ENCODE measurements around the gene C1orf21.

Gene C1orf21

DNA sequence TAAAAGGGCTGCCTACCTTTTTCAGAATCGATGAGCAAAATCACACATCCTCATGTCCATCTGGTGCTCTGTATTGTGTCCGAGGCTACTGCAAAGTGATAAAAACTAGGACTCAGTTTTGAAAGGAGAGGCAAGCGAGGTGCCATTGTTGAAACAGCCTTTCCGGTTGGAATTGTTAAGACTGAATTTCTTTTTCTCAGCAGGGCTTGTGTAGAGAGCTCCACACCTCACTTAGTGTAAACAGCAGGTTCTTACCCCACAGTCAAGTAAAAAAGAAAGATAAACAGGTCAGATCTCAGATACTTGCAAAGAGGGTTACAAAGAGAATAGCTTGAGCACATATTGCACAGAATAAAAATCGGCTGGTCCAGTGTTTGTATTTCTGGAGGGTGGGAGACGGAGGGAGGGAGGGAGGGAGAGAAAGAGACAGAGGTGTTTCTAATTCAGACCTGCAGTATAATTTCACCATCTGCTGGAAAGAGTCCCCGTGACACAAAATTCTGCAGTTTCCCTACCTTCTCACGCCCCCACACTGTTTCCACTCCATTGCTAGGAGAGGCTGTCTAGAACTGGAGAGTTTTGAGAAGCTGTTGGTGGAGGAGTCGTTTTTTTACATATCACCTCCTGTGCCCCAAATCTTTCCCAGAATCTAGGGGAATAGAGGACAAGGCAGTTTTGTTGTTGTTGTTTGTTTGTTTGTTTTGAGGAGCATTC, 285.3 kb downstream of the C1orf21 start:
- no peak for DNase-seq

- DNase-seq: no peak
These were observed 286.5 kb downstream of the C1orf21 start for GRCh38 chr1:184673305-184673704.

- no peak for DNase-seq
These were observed 290.5 kb downstream of the C1orf21 start for GRCh38 chr1:184677344-184677743.
